CD4-positive, alpha-beta T cell treated with Interleukin-21 for 1 hour (primary cell): ENCODE results near the gene CAMK4.
"Not testable (repeated sequence)": the region's sequence is repeated elsewhere in the genome, so short reads cannot be mapped to it uniquely, and the experiment has no call there.

ENCODE experiments used
- DNase-seq: peaks from one replicate; pipeline ENCODE4 v3.0.0-alpha.2; 2020

Gene CAMK4

DNA sequence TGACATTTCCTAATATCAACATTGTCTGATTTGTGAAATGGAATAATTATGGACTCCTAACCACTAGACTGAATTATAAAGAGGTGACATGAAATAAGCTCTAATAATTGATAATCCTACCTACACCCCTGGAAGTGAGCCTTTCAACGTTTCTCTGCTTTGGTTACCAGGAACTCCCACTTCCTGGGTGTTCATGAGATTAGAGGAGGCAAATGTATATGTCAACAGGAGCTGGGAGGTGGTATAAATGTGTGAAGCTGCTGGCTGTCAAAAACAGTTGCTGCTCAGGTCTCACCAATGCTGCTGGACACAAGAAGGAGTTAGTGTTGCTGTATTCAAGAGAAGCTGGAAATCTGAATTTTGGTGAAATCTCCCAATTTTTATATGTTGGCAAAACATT is 96.8 kb downstream of the CAMK4 start:
- no peak for DNase-seq

DNA sequence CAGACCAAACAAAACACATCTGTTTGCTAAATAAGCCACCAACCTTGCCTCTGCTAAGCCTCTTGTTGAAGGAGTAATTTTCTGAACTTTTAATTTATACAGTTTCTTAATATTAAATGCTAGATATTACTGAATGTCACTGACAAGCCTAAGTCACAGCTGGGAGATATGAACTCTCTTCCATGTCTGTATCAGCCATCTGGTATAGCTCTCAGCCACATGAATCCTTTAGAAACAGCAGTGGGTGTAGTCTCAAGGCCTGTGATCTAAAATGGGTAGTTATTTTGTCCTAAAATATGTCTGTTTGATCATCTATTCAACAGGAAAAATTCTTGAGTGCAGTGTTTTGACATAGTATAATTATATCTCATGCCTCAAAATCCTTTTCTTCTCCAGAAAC is 97.2 kb downstream of the CAMK4 start:
- no peak for DNase-seq

DNA sequence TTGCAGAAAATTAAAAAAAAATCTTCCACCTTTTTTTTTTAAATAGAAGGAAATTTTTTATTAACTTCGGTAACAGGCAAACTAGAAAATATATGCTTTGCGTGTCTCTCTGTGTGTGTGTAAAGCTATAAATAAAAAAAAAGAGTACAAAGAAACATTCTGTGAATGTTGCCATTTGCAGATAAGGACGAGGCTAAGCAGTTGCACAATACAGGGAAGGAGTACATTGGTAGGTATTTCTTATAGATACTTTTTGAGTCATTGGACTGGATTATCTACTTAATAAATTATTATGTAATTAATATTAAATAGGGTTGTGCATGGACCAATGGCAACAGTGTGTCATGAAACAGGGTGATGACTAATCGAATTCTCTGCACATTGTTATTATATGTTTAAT is 102.4 kb downstream of the CAMK4 start:
- no peak for DNase-seq

DNA sequence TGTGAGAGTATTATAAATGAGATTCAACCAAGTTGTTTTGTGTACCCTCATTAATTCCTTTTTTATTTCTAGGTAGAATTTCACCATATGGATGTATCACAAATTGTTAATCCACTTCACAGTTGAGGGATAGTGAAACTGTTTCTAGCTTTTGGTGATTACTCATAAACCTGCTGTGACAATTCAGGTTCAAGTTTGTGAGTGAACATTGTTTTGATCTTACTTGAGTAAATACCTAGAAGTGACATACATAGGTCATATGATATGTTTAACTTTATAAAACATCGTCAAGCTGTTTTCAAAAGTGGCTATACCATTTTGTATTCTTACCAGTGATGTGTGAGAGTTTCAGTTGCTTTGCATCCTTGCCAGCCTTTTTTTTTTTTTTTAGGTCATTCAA is 112.9 kb downstream of the CAMK4 start:
- no peak for DNase-seq

DNA sequence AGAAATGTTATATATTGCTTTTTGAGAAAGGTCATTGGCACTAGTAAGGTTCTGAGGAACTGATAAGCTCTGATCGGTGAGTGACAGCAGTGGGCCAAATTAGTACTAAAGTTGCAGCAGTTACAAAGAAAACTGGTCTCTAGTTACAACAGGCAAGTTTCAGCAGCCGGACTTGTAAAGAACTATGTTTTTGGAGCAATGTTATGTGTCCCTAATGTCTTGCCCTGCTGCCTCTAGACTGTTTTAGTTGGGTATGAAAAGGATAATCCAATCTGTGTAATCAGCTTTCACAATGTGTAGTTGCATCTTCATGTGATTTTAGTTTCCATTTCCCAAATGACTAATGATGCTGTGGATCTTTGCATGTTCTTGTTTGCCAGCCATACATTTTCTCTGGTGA is 113.5 kb downstream of the CAMK4 start:
- DNase-seq, result no peak

DNA sequence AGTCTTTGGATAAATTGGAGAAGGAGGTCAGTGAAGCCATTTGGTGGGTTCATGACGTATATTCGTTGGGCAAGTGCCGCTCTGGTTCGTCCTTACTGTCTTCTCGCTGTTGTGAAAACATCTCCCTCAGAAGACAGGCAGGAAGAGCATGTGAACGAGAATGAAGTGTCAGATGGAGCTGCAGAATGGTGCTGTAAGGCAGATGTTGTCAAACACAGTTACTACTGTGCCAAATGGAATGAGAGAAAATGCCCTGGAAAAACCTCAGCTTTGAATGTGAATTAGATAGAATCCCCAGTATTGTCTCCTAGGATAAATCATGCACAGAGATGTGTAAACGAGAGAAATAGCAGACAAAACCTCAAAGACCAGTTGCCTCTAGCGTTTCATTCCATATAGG is 121.5 kb downstream of the CAMK4 start:
- DNase-seq, result no peak

DNA sequence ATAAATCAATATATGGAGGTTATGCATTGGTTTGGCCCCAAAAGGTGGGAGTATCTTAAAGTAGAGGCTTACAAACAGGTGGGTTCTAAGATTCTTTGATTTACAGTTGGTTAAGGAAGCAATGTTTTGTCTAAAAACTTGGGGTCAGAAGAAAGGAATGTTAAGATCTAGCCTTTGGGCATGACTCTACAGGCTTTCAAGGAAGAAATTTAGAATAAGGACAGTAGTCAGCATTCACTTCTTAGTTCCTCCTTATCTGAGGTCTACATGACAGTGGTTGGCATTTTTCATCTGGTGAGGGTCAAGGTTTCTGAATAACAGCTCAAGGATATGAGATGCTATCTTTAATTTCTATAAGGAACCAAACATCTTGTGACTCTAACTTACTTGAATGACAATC is 122.8 kb downstream of the CAMK4 start:
- DNase-seq, result no peak

DNA sequence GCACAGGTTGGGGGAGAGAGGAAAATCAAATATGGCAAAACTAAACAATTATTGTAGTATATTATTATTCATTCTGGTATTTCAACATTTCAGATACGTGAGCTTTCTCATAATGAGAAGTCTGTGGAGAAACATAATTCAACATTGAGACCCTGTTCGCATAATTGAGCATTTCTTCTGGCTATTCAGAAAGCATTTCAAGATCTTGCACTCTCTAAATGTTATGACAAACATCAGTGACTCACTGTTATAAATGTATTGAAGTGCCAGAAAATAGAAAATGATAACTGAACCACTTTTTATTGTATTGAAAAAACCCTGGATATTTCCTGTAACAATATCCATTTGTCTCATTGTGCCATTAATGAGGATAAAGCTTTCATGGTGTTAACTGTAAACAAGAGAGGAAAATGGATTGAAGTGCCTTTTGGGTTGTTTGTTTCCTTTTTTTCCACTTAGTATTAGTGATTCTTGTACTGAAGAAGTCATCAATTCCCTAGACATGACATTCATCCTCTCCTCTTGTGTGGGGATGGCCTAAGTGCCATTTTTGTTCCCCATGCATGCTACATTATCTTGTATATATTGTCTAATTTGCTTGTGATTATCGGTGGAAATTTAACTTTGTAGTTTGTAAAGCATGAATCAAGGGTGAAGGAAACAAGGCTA is 124.6 kb downstream of the CAMK4 start:
- no peak for DNase-seq

DNA sequence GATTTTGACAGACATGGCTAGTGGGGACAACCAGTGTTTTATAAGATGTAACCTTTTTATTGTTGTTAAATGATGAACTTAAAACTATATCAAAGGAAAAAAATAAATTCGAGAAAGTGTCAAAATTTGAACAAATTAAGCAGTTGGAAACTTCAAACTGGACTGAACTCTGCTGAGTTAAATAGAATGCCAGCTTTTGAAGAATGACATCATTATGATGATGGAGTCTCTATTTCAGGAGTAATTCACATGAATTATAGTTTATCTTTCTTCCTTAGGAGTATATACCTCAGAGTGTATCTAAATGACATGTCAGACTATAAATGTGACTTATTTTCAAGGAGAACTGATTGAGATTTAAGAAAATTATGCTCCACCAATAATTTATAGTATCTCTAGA is 125.2 kb downstream of the CAMK4 start:
- DNase-seq, result no peak

DNA sequence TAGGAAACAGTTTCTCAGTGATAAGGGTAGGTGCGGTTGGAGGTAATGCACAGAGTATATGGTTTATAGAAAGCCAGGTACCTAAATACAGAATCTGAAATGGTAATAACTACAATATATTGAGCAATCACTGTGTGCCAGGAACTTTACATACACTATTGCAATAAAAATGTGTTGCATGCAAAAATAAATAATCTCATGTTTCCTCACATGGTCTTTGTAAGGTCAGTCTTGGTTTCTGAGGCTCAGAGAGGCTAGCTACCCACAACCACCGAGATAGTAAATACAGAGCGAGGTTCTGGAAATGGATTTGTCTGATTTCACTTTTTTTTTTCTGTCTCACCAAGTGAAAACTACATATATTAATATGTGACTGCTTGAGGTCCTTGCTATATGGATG is 128.9 kb downstream of the CAMK4 start:
- no peak for DNase-seq

DNA sequence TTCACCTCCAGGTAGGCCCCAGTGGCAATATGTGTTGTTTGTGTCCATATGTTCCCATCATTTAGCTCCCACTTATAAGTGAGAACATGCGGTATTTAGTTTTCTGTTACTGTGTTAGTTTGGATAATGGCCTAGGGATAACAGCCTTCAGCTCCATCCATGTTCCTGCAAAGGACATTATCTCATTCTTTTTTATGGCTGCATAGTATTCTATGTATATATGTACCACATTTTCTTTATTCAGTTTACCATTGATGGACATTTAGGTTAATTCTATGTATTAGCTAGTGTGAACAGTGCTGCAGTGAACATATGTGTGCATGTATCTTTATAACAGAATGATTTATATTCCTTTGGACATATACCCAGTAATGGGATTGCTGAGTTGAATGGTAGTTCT is 134.5 kb downstream of the CAMK4 start:
- not testable (repeated sequence) for DNase-seq

DNA sequence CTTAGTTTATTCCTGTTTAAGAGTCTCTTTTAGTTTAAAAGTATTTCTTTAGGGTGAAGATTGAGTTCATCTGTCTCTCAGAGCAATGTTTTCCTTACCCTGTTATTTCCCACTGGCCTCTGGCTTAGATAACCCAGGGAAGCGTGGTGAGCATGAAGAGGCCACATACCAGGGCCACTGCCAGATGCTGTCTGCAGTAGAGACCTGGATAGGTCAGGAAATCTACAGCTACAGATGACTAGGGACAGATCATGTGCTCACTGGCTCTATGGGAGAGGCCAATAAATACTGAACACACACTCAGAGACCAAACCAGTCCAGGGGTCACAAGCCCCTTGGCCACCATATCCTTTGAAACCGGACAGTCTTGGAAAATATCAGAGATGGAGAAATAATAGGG is 136.0 kb downstream of the CAMK4 start:
- DNase-seq, result no peak

DNA sequence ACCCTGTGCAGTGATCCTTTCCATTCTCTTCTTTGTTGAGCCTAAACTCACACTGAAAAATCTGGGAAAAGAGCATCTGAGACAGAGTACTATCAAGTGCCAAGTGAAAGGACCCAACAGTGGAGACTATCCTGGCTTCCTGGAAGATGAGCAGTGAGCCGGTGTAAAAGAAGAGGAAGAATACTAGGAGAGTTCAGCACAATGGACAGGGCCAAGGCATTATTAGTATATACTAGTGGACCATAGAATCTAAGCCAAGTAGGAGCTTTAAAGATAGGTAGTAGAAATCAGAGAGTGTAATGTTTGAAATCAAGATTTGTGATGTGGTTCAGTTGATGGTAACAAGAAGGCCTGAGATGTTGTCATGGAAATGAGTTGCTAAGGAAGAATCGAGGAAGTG is 140.8 kb downstream of the CAMK4 start:
- DNase-seq, result no peak

DNA sequence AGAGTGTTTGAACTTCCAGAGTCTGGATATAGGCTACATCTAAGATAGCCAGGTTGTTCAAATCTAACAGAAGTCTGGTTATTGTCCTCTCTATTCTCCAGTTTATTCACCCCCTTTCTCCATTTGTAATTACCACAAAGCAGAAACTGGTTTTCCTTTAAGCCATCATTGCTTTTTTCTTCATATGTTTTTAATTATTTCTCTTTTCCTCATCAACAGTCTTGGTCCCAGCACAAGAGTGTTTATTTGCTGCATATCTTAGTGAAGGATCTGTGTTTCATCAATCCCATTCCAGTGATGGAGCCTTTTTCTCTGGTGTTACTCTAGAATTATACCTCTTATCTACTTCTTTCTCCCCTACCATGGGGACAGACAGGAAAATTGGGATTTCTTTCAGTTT is 142.2 kb downstream of the CAMK4 start:
- DNase-seq, result no peak

DNA sequence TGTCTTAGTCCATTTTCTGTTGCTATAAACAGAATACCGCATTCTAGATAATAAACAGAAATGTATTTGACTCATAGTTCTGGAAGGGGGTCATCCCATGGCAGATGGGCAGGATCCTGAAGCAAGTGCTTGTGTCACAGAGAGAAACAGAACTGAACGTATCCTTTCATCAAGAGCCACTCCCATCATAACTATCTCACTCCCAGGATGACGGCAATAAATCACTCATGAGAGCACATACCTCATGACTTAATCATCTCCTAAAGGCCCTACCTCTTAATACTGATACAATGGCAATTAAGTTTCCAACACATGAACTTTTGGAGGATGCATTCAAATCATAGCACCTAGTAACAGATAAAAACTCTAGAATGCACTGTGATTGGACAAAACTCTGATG is 142.9 kb downstream of the CAMK4 start:
- no peak for DNase-seq

DNA sequence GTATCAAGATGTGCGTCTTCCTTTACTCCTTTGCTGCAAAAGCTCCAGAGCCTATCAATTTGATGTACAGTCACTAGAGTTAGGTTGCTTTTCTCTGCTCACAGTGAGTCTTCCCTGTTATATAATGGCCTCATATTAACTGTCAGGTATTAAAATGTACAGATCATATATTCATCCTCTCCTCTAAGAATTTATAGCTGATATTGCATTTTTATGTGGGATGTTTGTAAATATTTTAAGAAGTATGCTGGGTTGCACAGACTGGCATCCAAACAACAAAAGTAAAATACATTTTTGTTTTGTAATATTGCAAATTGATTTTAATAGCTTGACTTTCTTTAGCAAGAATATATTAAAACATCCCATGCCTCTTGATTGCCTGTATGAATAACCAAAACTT is 148.6 kb downstream of the CAMK4 start:
- DNase-seq, result no peak

DNA sequence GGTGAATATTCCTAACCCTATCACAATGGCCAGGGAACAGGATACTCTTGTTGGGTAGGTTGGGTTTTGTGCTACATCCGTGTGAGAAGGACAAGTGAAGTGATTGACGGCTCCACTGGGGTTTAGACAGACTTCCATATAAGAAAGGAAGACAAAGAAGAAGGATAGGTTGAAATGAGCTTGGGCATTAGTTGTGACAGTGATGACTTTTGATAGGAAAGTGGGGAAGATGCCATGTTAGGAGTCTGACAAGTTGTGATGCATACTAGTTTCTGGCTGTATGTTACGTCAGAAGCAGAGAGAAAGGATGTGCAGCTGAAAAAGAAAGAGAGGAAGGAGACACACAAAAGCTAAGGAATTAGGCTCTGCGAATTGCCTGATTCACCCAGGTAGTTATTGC is 150.2 kb downstream of the CAMK4 start:
- DNase-seq, result no peak

DNA sequence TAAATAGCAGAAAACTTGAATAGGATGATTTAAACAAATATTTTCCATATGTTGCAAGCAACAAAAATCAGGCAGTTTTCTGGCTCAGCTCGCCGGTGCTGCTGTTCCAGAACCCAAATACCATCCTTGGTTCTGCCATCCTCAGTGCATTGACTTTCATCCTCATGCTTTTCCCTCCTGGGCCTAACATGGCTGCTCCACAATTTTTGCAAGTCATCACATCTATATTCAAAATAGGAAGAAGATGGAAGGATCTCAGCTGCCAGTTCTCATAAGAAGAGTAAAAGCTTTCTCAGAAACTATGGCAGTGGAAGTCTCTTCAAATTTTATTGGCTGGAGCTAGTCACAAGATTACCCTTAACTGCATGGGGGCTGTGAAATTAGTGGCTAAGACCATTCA is 151.5 kb downstream of the CAMK4 start:
- DNase-seq, result no peak

DNA sequence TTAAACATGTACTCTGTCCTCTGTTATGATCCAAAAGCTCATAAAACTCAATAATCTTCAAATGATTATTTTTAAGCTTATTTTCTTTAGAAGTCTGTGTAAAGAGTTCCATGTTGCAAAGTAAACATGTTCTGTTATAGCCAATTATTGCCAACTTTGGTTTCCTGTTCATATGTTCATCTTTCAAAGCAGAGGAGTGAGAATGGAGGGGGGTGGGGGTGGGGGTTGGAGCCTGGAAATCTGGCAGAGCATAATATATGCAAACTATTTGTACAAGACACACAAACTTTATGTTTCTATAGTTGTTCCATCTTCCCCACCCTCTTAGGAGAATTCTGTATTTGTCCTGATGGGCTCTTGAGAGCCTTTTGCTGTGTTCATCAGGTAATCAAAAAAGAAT is 153.1 kb downstream of the CAMK4 start:
- no peak for DNase-seq

DNA sequence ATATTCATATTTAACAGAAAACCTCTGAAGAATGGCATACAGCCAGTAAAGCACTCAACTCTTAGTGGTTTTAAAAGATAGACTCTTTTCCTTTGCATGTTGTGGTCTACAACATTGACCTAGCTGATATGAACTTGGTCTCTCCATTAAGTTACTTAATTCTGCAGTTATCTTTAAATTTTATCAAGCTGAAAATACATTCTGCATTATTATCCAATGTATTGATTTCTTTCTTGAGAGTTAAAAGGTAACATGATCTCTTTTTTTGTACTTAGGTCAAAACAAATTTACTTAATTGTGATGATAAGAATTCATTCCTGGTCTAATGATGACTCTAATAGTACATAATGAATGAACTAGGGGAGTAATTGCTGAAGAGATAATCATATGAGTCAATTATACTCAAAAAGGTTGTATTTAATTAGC is 155.2 kb downstream of the CAMK4 start:
- DNase-seq, result no peak

DNA sequence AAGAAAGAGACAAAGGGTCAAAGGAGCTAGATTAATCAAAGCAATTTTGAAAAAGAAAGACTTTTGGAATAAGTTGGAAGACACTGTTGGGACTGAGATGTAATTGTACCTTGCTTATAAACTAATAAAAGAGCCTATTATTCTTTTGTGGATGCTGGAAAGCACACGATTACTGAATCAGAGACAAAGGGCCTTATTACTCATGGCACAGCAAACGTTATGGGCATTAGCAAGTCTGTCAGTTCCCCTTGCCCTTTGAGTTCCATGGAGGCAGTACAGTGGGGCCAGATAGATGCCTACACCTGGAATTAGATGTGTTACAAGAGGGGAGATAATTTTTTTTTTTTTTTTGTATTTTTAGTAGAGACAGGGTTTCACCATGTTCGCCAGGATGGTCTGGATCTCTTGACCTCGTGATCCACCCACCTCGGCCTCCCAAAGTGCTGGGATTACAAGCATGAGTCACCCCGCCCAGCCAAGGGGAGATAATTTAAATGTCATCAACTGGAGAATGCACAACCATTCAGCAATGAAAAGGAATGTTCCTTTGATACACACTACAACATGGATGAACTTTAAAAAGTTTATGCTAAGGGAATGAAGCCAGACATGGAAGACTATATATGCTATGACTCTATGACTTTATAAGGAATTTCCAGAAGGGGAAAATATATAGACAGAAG is 159.2 kb downstream of the CAMK4 start:
- no peak for DNase-seq

DNA sequence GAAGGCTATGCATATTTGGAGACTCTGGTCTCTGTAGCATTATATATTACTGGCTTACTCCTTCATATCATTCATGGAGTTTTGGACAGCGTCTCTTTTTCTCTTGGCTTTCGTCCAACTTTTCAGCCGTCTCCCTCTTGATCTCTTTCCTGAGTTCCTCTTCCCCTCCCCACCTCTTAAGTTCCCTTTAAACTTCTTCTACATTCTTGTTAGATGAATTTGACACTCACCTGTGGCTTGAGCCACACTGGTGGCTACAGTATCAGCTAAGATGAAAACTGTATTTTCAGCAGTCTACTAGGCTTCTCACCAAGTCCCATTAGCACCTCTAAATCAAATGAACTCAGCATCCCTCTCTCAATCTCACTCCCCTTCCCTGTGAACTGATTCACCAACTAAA is 160.0 kb downstream of the CAMK4 start:
- DNase-seq, result no peak

DNA sequence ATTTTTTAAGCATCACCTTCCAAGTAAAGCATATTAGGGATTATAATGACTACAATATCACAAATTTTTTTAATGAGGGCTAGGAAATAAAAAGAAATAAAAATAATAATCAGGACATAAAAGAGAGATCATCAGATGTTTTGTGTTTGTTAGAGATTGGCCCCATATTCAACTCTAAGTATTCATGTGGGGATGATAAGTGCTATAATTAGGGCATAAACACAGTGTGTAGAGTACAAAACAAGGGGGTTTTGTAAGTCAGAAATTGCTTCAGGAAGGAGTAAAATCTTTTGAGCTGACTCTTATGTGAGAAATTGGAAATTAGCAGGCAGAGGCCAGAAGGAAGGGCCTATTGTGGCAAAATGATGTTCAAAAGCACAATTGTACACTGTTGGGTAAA is 160.9 kb downstream of the CAMK4 start:
- no peak for DNase-seq

DNA sequence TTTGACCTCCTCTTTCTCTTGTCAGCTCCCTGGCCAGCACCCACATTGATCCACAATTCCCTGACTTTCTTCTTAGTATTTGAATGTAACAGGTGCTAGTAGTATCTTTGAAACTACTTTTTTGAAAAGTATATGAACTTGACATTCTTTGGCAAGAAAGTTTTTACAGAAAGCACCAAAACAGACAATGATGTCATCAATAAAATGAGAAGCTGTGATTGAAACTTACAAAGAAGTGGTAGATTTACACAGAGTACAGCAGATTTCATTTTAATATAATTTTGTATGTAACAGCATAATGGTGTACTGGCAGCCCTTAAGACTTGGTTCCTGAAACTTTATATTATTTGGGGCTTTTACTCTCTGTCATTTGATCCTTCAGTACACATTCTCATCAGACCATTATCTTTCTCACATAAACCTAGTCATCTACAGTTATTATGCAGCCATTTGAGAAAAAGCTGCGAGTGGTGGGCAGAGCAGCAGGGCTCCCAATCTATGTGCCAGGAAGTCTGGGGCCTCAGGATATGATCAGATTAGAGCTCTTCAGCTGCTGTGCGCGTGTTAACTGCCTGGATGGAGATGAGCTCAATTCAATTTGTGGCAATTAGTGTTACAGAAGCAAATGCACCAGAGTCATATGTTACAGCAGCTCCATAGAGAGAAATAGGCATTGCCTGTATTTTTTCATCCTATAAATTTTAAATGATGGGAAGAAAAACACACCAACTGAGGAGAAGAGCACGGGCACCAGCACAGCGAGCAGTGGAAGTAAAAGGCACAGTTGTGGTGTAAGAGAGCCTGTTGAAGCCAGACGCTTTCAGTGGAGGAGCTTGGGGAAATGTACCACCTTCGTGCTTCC is 162.0 kb downstream of the CAMK4 start:
- no peak for DNase-seq
